ENCODE measurements around the gene PSME3IP1. TPM values are rescaled to one million over a fixed set of nuclear protein-coding genes. Genes with fewer than 3 reads are reported as not detected.

The PSME3IP1 gene
- total RNA-seq, 1 donor from 2014 or later = 79.8 TPM

GRCh38 chr16:57132470-57132869 is 53.4 kb downstream of the PSME3IP1 start:
- intact Hi-C loops (cut with DNase I) = no loop called here
- ATAC-seq (peak in 1 of 2 donors; percentile 51), DNase-seq (no peak)
- Histone ChIP-seq H3K4me1 (peaks cover 15% of the 10 kb centered on the region), H3K27ac (no peak overlapping the region), H3K4me3 (no peak overlapping the region), H3K9me3 (no peaks in the 10 kb centered on the region), H3K36me3 (peaks cover 23% of the 10 kb centered on the region), H3K27me3 (ENCODE audit: low read depth) (no peaks in the 10 kb centered on the region)
- TF ChIP-seq CTCF (IDR thresholded peaks at IDR 0.05) = no peak

- Histone ChIP-seq H3K36me3 (peaks cover 24% of the 10 kb centered on the region), H3K27me3 (ENCODE audit: low read depth) (no peaks in the 10 kb centered on the region), H3K4me3 (no peak overlapping the region), H3K9me3 (no peaks in the 10 kb centered on the region), H3K4me1 (peaks cover 15% of the 10 kb centered on the region), H3K27ac (no peak overlapping the region)
- TF ChIP-seq CTCF (IDR thresholded peaks at IDR 0.05) = no peak
- no peak for ATAC-seq
- no peak for DNase-seq
- intact Hi-C loops (cut with DNase I) = no loop called here
Observed at GRCh38 chr16:57131351-57131970, 54.4 kb downstream of the PSME3IP1 start.

- no peak overlapping the region for H3K27ac ChIP-seq
- H3K27me3 ChIP-seq (ENCODE audit: low read depth) = no peaks in the 10 kb centered on the region
- intact Hi-C loops (cut with DNase I) = no loop called here
- no peak overlapping the region for H3K4me3 ChIP-seq
- no peak for DNase-seq
- ATAC-seq = no peak
- H3K4me1 ChIP-seq = peaks cover 15% of the 10 kb centered on the region
- H3K36me3 ChIP-seq = peaks cover 26% of the 10 kb centered on the region
- no peak for TF ChIP-seq CTCF (IDR thresholded peaks at IDR 0.05)
- H3K9me3 ChIP-seq = no peaks in the 10 kb centered on the region
Observed at GRCh38 chr16:57130950-57131321, 54.9 kb downstream of the PSME3IP1 start.

- intact Hi-C loops (cut with DNase I) = no loop called here
- peak in 1 of 2 donors; percentile 17 for ATAC-seq
- Histone ChIP-seq H3K27ac (no peak overlapping the region), H3K9me3 (no peaks in the 10 kb centered on the region), H3K4me3 (no peak overlapping the region), H3K36me3 (peaks cover 29% of the 10 kb centered on the region), H3K27me3 (ENCODE audit: low read depth) (no peaks in the 10 kb centered on the region), H3K4me1 (peaks cover 9% of the 10 kb centered on the region)
- TF ChIP-seq CTCF (IDR thresholded peaks at IDR 0.05) = no peak
- no peak for DNase-seq
Observed at GRCh38 chr16:57128771-57129389, 57.0 kb downstream of the PSME3IP1 start.

GRCh38 chr16:57127836-57128235 is 58.0 kb downstream of the PSME3IP1 start:
- H3K27me3 ChIP-seq (ENCODE audit: low read depth) = no peaks in the 10 kb centered on the region
- no peak for TF ChIP-seq CTCF (IDR thresholded peaks at IDR 0.05)
- no peaks in the 10 kb centered on the region for H3K9me3 ChIP-seq
- DNase-seq (no peak), ATAC-seq (no peak)
- peaks cover 29% of the 10 kb centered on the region for H3K36me3 ChIP-seq
- peaks cover 16% of the 10 kb centered on the region for H3K4me1 ChIP-seq
- intact Hi-C loops (cut with DNase I) = no loop called here
- H3K4me3 ChIP-seq = no peak overlapping the region
- no peak overlapping the region for H3K27ac ChIP-seq

All from lower lobe of right lung (tissue), 2 donors.